HG02642 (cell line): ENCODE measurements around the gene POGK.
"Not testable (repeated sequence)": the region's sequence is repeated elsewhere in the genome, so short reads cannot be mapped to it uniquely, and the experiment has no call there.

Experiments used
- ATAC-seq: cut with Tn5 transposase; IDR thresholded peaks from one replicate; pipeline ENCODE4 v1.9.1; 2021; ENCODE audit warnings: mild to moderate bottlenecking; ENCODE audit not compliant: unreplicated experiment, poor library complexity

POGK gene

DNA sequence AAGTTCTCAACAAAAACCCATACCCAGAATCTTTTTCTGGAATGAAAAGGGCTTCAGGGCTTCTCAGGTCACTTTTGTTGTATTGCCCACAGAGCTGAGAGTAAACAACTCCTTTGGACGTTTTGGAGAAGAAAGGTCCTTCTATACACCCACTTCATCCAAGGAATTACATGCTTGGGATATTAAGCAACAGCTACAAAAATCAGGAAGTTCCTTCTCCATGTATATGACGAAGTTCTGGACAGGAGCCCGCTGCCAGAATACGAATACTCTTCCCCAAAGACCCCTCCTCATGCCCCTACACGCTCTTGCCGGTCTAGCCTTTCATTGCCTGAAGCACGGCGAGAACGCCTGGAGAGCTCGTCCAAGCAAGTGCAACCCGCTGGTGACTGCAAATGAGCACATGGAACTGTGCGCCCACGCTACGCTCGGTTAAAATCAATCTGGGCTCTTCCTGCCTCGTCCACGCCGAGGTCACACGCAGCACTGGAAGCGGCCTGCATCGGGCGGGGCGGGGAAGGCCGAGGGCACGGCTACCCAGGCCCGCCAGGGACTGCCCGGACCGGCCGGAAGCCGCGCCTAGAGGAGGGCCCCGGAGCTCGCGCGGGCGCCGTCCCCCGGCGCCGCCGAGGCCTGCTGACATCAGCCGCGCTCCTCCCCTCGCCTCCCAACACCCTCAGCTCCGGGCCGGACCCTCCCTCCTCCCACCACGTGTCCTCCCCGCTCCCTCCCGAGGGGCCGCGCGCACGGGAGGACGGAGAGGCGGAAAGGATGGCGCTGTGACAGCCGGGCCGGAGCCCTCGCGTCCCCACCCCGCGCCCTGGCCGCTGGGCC lies at the start of gene POGK:
Gene POGK, plus strand, starts transcription at position 710 of the 834 bp plus-strand sequence. CDS start 1,482 bp downstream, outside the sequence.
- ATAC-seq: peak; percentile 98

DNA sequence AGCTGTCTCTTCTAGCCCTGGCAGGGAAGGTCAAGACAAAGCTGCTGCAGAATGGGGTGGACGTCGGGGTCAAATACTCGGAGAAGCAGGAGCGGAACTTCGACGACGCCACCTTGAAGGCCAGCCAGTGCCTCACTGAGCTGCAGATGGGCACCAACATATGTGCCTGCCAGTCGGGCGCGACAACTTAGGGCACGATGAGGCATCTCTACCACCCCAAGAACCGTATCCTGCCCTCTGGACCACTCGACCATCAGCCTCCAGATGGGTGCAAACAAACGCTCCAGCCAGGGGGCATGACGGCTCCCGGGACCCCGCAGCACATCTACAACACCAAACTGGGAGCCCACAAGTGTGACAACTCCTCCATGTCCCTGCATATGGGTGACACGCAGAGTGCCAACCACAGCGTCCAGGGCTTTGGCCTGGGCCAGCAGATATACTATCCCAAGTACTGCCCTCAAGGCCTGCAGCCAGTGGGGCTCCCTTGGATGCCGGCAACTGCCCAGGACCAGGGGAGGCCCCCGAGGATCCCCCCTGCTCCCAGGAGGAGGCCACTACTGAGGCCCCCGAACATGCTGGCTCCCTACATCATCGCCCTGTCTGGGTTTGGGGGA lies 42.5 kb upstream of the POGK start:
- ATAC-seq: no peak

GRCh38 chr1:166808952-166809351 lies 30.3 kb upstream of the POGK start:
- no peak for ATAC-seq

DNA sequence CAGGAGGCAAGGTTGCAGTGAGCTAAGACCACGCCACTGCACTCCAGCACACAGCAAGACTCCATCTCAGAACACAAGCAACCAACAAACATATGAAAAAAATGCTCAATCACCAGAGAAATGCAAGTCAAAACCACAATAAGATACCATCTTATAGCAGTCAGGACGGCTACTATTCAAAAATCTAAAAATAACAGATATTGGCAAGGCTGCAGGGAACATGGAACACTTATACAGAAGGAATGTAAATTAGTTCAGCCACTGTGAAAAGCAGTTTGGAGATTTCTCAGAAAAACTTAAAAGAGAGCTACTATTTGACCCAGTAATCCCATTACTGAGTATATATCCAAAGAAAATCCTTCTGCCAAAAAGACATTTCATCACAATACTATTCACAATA lies 27.6 kb upstream of the POGK start:
- no peak for ATAC-seq

DNA sequence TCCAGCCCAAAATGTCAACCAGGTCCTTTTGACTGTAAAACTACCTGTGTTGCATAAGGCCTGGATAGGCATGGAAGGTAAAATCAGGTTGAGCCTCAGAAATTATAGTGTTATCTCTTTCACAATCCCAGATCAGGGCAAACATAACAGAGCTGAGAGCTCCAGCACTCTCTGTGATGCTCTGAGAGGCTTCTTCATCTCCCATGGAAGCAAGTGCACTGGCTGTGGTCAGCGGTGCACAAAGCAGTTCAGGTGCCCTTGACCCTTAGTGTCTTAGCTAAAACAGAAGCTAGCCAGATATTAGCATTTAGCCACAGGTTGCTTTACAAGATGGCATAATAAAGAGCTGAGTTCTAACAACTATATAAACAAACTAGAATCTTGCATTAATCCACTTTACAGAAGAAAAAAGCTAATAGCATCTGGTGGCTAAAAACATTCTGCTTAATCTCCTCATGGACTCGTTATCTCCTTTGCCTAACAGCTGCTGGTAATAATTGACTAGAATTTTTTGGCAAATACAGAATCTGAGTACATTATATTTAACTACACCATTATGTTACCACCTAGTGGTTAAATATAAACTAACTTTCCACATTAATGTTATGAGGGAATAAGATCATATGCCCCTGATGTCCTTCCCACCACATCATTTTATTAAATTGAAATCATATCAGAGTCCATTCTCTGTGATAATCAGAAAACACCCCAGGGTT lies 25.6 kb upstream of the POGK start:
- ATAC-seq: no peak

DNA sequence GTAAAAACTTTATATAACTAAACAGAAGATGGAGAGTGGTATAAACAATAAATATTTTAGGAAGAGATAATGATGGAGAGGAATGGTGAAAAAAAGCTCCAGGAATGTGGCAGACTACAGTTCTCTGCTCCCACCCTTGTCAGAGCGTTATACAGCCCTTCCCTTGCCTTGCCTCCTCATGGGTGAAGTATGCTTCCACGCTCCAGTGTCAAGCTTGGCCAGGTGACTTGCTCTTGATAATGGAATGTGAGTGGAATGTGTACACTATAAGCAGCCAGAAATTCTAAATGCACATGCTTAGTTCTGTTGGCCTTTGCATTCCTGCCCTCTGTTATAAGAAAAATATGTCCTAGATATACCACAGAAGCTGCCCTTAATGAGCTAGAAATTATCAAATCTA lies 24.7 kb upstream of the POGK start:
- ATAC-seq: no peak

GRCh38 chr1:166819974-166820373 lies 19.3 kb upstream of the POGK start:
- ATAC-seq: no peak

GRCh38 chr1:166822385-166822784 lies 16.9 kb upstream of the POGK start:
- ATAC-seq: no peak

GRCh38 chr1:166827426-166827825 lies 11.8 kb upstream of the POGK start:
- no peak for ATAC-seq

DNA sequence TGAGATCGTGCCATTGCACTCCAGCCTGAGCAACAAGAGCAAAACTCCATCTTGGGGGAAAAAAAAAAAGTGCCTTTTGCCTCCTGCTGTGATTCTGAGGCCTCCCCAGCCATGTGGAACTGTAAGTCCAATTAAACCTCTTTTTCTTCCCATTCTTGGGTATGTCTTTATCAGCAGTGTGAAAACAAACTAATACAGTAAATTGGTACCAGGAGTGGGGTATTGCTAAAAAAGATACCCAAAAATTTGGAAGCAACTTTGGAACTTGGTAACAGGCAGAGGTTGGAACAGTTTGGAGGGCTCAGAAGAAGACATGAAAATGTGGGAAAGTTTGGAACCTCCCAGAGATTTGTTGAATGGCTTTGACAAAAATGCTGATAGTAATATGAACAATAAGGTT lies 9.5 kb upstream of the POGK start:
- ATAC-seq: not testable (repeated sequence)

DNA sequence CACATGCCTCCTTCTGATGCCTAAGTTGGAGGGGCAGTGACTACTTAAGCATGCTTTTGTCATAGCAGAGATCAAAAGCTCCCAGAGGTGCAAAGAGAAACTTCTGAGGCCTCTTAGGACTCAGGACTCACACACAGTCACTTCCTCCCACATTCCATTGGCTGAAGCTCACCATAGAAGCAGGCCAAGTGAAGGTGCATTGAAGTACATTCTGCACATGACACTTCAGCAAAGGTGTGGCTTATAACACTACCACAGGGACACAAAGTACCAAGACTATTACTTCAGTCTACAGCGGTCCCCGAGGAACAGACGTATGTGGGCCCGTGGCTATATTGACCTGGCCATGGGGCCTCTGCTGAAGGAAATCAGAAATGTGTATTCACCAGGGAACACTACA lies 2.5 kb upstream of the POGK start:
- ATAC-seq: no peak

DNA sequence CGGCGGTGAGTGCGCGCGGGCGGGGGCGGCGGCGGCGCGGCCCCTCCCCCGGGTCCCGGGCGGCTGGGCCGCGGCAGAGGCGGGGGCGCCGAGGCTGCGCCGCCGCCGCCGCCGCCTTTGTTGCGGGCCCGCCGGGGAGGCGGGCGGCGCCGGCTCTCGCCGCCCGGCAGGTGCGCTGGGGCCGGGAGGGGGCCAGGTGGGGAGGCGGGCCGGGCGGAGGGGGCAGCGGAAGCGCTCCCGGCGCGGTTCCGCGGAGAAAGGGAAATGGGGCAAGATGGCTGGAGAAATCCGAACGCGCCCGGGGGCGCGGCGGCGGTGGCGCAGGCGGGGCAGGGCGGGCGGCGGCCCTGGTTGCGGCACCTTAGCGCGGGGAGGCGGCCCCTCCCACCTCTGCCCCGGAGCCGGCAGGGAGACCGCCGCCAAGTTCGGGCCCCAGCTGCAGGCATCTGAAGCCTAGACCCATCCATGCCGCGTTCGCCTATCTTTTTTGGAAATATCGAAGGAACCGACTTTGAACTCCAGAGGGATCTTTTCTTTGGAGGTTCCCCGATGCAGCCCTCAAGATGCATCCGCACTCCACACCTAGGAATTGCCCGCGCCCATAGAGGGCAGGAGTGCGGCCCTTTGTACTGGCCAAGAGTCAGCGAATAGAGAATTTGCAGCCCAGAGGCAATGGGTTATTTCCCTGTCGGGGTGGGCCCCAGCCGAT lies 479 bp downstream of the POGK start:
- ATAC-seq: peak; percentile 40

DNA sequence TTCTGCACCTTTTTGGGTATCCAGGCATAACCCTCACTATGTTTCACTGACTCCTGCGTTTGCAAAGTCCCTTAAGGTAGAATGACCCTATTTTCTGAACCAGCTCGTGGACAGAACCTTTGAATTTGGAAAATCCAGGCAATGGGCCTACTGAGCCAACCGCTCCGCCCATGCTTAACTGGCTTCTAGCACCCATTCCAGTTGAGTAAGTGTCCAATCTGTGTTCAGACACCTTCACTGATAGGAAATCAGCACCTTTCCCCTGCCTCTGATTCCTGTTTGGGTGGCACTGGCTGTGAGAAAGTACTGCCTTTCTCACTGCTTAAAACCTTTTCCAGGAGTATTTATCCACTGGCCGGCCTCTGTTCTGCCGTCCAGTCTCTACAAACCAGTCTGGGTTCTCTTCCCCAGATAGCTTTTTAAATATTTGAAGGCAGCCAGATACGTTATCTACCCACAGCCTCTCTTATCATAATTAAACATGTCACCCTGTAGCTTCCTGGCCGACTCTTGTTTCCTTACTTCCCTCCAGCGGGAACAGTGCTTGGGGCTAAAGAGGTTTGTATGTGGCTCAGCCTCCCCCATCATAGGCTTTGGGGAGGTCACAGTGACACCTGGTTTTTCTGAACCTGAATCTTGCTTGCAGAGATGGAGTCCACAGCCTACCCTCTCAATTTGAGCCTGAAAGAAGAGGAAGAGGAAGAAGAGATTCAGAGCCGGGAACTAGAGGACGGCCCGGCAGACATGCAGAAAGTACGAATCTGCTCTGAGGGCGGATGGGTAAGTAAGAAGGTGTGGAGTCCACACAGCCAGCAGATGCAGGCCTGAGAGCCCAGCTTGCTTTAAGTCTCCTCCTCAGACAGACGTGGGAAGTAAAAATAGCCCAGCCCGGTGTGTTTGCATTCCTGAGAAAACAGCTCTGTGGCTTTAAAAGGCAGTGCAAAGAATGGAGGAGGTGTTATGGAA lies 1.3 kb downstream of the POGK start:
- no peak for ATAC-seq

DNA sequence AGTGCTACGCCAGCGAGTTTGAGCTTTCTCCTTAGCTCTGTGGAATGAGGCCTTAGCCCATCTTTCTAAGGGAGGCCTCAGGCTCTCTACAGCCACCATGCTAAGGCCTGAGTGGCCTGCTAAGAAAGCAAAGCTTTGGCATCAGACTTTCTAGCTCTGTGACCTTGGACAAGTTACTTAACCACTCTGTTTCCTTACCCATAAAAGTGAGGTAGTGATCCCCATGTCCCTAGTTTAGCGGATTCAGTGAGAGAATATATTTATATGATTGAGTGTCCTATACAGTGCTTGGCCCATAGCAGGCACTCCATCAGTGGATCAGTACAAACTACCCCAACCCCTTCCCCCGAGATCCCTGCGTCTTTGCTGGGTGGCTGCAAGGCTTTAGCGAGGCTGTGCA lies 4.0 kb downstream of the POGK start:
- no peak for ATAC-seq

GRCh38 chr1:166843769-166844596 lies 4.7 kb downstream of the POGK start:
- ATAC-seq: no peak

GRCh38 chr1:166844791-166845190 lies 5.5 kb downstream of the POGK start:
- no peak for ATAC-seq

GRCh38 chr1:166848193-166848592 lies 8.9 kb downstream of the POGK start:
- ATAC-seq: no peak

- no peak for ATAC-seq
These were observed 9.9 kb downstream of the POGK start for GRCh38 chr1:166849135-166849534.

DNA sequence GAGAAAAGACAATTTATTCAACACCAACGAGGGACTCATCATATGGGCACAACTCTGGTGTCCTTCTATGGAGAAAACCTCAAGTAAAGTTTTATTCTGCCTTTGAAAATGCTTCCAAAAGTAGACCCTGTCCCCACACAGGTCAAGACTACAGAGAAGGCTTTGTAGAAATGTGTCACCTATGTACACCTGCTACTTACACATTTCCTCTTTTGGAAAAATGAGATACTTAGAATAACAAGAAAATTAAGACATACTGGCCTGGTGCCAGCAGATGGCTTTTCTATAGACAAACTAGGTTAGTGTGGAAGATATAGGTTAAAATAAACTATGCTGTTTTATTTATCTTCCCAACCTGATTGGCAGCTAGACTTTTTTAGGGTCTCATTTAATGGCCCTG lies 13.6 kb downstream of the POGK start:
- ATAC-seq: no peak
